H1 (cell line): ENCODE measurements around the gene SLC30A2. TPM values are rescaled to one million over a fixed set of nuclear protein-coding genes. Genes with fewer than 3 reads are reported as not detected.

Experiments used
- RAD21 ChIP-seq, 2 experiments: IDR thresholded peaks in 1 of 2; conservative IDR thresholded peaks in 1 of 2; 2 replicates each; pipeline ENCODE4 v1.6.1; 2011; ENCODE audit warnings: low read depth in 2 of 2, low read length in 2 of 2, improper control_type of control experiment in 1 of 2, inconsistent platforms in 1 of 2, mild to moderate bottlenecking in 1 of 2, moderate library complexity in 1 of 2
- RBBP5 ChIP-seq: IDR thresholded peaks from 2 replicates; pipeline ENCODE4 v1.7.1; 2012; ENCODE audit warnings: low read depth, mild to moderate bottlenecking, inconsistent platforms, low read length, moderate library complexity, borderline replicate concordance
- RNF2 ChIP-seq: fragments of 200-900, 300-1000 bp; sonication (generic); IDR thresholded peaks from 2 replicates; pipeline ENCODE4 v1.7.1; 2016; ENCODE audit warnings: borderline replicate concordance, low read depth, mild to moderate bottlenecking, antibody characterized with exemption, low read length; ENCODE audit not compliant: poor library complexity, severe bottlenecking; ENCODE audit errors: missing control alignments
- SIX5 ChIP-seq: IDR thresholded peaks from 2 replicates; pipeline ENCODE4 v1.6.1; 2011; ENCODE audit warnings: mild to moderate bottlenecking, low read depth, low read length
- SP1 ChIP-seq: IDR thresholded peaks from 2 replicates; pipeline ENCODE4 v1.6.1; 2011; ENCODE audit warnings: low read depth, low read length
- SUZ12 ChIP-seq: fragments of 200-600 bp; sonication (generic); IDR thresholded peaks from 2 replicates; pipeline ENCODE4 v1.6.1; 2012; ENCODE audit warnings: mild to moderate bottlenecking, inconsistent platforms, low read length, moderate library complexity, mixed read lengths
- TAF1 ChIP-seq: IDR thresholded peaks from 2 replicates; pipeline ENCODE4 v1.6.1; 2011; ENCODE audit warnings: mild to moderate bottlenecking, low read depth, low read length
- TAF7 ChIP-seq: optimal IDR thresholded peaks from 2 replicates; pipeline ENCODE3; 2011; ENCODE audit warnings: low read depth, mild to moderate bottlenecking, inconsistent platforms, low read length, moderate library complexity, borderline replicate concordance
- ZNF274 ChIP-seq: IDR thresholded peaks from 2 replicates; pipeline ENCODE4 v1.7.0; 2012; ENCODE audit warnings: low read length, borderline replicate concordance; ENCODE audit errors: extremely low read depth
- polyA plus RNA-seq, 7 experiments: library from polyadenylated mRNA; depleted of rRNA in 3 of 7; stranded (reverse) in 5 of 7; unstranded in 2 of 7; fragments of >200 nt in 5 of 7; fragments of 200-250 nt in 2 of 7; gene quantifications; 1 replicate in 5 of 7; 2 replicates in 1 of 7; 4 replicates in 1 of 7; pipeline versions ENCODE4 v1.2.1 to v1.2.3, GENCODE V29; 2011 to 2013; ENCODE audit warnings: missing spikeins in 2 of 7, mixed read lengths in 2 of 7
- total RNA-seq: library from RNA; stranded (reverse); fragmentation: NEBNext Ultra II Directional; extraction: Animal tissue kit (Norgen Biotek cat#: 25700); gene quantifications from 2 replicates; pipeline ENCODE4 v1.2.1, GENCODE V29; 2021

The SLC30A2 gene
- total and polyA plus RNA-seq, 2 of the 8 experiments (the other 6 are each of a cell fraction or from before 2014, with no cell fraction given) = 0.19 to 0.76 TPM

DNA sequence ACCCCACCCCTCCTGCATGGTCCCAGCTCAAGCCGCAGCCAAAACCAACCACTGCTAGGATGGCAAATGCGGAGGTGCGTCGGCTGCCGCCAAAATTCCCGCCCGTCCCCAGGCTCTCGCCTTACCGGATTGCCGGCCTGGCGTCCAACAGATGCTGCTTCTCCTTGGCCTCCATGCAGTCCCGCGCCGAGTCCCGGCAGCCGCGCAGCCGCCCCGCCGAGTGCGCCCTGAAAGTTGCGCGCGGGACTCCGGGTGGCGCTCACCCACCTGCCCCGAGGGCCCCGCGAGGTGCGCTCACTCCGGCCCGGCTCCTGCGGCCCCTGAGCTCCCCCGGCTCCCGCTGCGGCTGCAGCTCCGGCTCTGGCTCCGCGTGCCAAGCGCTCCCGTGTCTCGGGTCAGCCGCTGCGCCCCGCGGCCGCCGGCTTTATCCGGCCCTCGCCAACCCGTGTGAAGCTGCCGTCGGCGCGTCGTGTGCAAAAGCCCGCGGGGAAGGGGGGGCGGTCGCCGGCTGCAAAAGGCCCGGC is at the start of gene SLC30A2 (continued):
- TF ChIP-seq RBBP5 (0 out of 2 replicates have a peak, but pooled peaks have one; percentile 49), ZNF274 (no peak), SUZ12 (peak; percentile 94), TAF7 (no peak), SIX5 (no peak), SP1 (no peak), RAD21 (IDR thresholded peaks at IDR 0.05 in 1 of 2, conservative IDR thresholded peaks at IDR 0.05 in 1 of 2; ENCODE audit: low read depth in 2 of 2, low read length in 2 of 2) (no peak), TAF1 (no peak), RNF2 (peak; percentile 12)
